ENCODE measurements around the gene CLDN1. TPM values are rescaled to one million over a fixed set of nuclear protein-coding genes. Genes with fewer than 3 reads are reported as not detected.

The CLDN1 gene
- total and polyA plus RNA-seq, 10 of the 15 experiments (the other 5 are each of a cell fraction or from before 2014, with no cell fraction given), result 3.4 to 22.8 (median 8.5) TPM

DNA sequence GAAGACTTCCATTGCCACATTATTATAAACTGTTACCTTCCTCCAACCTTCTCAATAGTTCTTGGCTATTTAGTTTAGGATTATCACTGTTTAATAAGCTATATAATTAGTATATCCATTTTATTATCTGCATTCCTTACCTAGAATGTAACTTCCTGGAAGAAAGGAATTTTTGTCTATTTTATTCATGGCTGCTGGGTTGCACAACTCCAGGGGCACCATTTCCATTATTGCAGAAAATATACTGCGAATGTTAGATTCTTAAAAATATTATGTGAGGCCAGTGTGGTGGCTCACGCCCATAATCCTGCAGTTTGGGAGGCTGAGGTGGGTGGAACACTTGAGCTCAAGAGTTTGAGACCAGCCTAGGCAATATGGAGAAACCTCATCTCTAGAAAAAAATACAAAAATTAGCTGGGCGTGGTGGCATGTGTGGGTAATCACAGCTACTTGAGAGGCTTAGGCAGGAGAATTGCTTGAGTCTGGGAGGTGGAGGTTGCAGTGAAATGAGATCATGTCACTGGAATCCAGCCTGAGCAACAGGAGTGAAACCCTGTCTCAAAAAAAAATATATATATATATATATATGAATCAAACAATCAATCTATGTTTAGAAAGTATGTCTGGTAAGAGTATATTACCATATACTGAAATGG is 19.9 kb downstream of the CLDN1 start:
- H3K9ac ChIP-seq (ENCODE audit: control insufficient read depth, insufficient read depth, low read length), result no peak overlapping the region
- no peaks in the 10 kb centered on the region for H3K36me3 ChIP-seq (ENCODE audit: control insufficient read depth in 2 of 2, insufficient read depth in 2 of 2, low read length in 1 of 2)
- POLR2A ChIA-PET, result interaction anchor here (0.6 to 1.5 kb wide), 6 partner anchors 8 to 76 kb away, joined by 3 to 5 read pairs (median 3); partner anchors contain the start of gene CLDN1
- no peak overlapping the region; the same call in 1 of the 2 replicates for H3K4me2 ChIP-seq (ENCODE audit: control insufficient read depth, insufficient read depth)
- SMC1A ChIA-PET (ENCODE audit: uncharacterized antibody, unreplicated experiment), result interaction anchor here (0.6 to 5.6 kb wide), 8 partner anchors 8 to 92 kb away, joined by 3 to 46 read pairs (median 6); no protein-coding TSS in a partner anchor
- no peak overlapping the region for H3K27ac ChIP-seq (ENCODE audit: control insufficient read depth, insufficient read depth)
- in situ Hi-C loops (cut with MboI) (no loop called here), intact Hi-C loops (cut with micrococcal nuclease; ENCODE audit: unreplicated experiment) (no loop called here)
- no peak for FAIRE-seq
- H3K4me1 ChIP-seq (ENCODE audit: control insufficient read depth, insufficient read depth, low read length), result no peaks in the 10 kb centered on the region
- BruUV-seq (replicated peaks), result no TSS peak
- RAD21 ChIA-PET (ENCODE audit: unreplicated experiment), result interaction anchor here (0.8 to 3.4 kb wide), 7 partner anchors 11 to 122 kb away, joined by 3 to 16 read pairs (median 4); no protein-coding TSS in a partner anchor
- CTCF ChIA-PET, result interaction anchor here (0.9 to 7.3 kb wide), 8 partner anchors 12 to 345 kb away, joined by 3 to 45 read pairs (median 4); partner anchors contain the start of gene CLDN1
- H3K27me3 ChIP-seq (replicated peaks in 1 of 2; ENCODE audit: control insufficient read depth in 2 of 2, insufficient read depth in 2 of 2, low read length in 1 of 2), result no peaks in the 10 kb centered on the region
- no peak for DNase-seq (ENCODE audit: low read depth, low spot score)
- no peak overlapping the region for H3K4me3 ChIP-seq
- H2AFZ ChIP-seq (ENCODE audit: control insufficient read depth, low read depth, low read length), result no peak overlapping the region
- TF ChIP-seq, protein P1, sequence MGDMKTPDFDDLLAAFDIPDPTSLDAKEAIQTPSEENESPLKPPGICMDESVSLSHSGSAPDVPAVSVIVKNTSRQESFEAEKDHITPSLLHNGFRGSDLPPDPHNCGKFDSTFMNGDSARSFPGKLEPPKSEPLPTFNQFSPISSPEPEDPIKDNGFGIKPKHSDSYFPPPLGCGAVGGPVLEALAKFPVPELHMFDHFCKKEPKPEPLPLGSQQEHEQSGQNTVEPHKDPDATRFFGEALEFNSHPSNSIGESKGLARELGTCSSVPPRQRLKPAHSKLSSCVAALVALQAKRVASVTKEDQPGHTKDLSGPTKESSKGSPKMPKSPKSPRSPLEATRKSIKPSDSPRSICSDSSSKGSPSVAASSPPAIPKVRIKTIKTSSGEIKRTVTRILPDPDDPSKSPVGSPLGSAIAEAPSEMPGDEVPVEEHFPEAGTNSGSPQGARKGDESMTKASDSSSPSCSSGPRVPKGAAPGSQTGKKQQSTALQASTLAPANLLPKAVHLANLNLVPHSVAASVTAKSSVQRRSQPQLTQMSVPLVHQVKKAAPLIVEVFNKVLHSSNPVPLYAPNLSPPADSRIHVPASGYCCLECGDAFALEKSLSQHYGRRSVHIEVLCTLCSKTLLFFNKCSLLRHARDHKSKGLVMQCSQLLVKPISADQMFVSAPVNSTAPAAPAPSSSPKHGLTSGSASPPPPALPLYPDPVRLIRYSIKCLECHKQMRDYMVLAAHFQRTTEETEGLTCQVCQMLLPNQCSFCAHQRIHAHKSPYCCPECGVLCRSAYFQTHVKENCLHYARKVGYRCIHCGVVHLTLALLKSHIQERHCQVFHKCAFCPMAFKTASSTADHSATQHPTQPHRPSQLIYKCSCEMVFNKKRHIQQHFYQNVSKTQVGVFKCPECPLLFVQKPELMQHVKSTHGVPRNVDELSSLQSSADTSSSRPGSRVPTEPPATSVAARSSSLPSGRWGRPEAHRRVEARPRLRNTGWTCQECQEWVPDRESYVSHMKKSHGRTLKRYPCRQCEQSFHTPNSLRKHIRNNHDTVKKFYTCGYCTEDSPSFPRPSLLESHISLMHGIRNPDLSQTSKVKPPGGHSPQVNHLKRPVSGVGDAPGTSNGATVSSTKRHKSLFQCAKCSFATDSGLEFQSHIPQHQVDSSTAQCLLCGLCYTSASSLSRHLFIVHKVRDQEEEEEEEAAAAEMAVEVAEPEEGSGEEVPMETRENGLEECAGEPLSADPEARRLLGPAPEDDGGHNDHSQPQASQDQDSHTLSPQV (IDR thresholded peaks at IDR 0.05), result no peak
- TF ChIP-seq, protein P2, sequence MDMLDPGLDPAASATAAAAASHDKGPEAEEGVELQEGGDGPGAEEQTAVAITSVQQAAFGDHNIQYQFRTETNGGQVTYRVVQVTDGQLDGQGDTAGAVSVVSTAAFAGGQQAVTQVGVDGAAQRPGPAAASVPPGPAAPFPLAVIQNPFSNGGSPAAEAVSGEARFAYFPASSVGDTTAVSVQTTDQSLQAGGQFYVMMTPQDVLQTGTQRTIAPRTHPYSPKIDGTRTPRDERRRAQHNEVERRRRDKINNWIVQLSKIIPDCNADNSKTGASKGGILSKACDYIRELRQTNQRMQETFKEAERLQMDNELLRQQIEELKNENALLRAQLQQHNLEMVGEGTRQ (IDR thresholded peaks at IDR 0.05; ENCODE audit: borderline replicate concordance, low read depth, low read length), result no peak
- TF ChIP-seq, protein P3, sequence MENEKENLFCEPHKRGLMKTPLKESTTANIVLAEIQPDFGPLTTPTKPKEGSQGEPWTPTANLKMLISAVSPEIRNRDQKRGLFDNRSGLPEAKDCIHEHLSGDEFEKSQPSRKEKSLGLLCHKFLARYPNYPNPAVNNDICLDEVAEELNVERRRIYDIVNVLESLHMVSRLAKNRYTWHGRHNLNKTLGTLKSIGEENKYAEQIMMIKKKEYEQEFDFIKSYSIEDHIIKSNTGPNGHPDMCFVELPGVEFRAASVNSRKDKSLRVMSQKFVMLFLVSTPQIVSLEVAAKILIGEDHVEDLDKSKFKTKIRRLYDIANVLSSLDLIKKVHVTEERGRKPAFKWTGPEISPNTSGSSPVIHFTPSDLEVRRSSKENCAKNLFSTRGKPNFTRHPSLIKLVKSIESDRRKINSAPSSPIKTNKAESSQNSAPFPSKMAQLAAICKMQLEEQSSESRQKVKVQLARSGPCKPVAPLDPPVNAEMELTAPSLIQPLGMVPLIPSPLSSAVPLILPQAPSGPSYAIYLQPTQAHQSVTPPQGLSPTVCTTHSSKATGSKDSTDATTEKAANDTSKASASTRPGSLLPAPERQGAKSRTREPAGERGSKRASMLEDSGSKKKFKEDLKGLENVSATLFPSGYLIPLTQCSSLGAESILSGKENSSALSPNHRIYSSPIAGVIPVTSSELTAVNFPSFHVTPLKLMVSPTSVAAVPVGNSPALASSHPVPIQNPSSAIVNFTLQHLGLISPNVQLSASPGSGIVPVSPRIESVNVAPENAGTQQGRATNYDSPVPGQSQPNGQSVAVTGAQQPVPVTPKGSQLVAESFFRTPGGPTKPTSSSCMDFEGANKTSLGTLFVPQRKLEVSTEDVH (IDR thresholded peaks at IDR 0.05; ENCODE audit: low read depth, partially characterized antibody), result no peak
- TF ChIP-seq, protein P4, sequence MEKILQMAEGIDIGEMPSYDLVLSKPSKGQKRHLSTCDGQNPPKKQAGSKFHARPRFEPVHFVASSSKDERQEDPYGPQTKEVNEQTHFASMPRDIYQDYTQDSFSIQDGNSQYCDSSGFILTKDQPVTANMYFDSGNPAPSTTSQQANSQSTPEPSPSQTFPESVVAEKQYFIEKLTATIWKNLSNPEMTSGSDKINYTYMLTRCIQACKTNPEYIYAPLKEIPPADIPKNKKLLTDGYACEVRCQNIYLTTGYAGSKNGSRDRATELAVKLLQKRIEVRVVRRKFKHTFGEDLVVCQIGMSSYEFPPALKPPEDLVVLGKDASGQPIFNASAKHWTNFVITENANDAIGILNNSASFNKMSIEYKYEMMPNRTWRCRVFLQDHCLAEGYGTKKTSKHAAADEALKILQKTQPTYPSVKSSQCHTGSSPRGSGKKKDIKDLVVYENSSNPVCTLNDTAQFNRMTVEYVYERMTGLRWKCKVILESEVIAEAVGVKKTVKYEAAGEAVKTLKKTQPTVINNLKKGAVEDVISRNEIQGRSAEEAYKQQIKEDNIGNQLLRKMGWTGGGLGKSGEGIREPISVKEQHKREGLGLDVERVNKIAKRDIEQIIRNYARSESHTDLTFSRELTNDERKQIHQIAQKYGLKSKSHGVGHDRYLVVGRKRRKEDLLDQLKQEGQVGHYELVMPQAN (conservative IDR thresholded peaks at IDR 0.05), result no peak
- no peaks in the 10 kb centered on the region for H3K79me2 ChIP-seq (ENCODE audit: control insufficient read depth, insufficient read depth, low read length)
- H3K9me3 ChIP-seq (replicated peaks; ENCODE audit: control insufficient read depth, insufficient read depth, low read length), result no peaks in the 10 kb centered on the region
- ATAC-seq, result no peak
- WGBS (ENCODE audit: insufficient coverage, insufficient replicate concordance, low lambda C conversion rate, missing lambda C conversion rate), result 36% methylated on average over 3 of the region's 3 CpGs
- H4K20me1 ChIP-seq (ENCODE audit: control insufficient read depth, insufficient read depth), result no peaks in the 10 kb centered on the region

All from GM12878 (cell line).